ES-I3 (cell line): ENCODE data around the gene DDX41.

Source experiments
- H3K36me3 ChIP-seq: 2 replicates; pipeline ENCODE4 v1.6.1; 2013; ENCODE audit warnings: mild to moderate bottlenecking, low read length, control low read depth, moderate library complexity; ENCODE audit not compliant: insufficient read depth
- H3K4me1 ChIP-seq: 2 replicates; pipeline ENCODE4 v1.6.1; 2013; ENCODE audit warnings: mild to moderate bottlenecking, control low read depth, low read length; ENCODE audit not compliant: insufficient read depth
- H3K9ac ChIP-seq: 2 replicates; pipeline ENCODE4 v1.6.1; 2013; ENCODE audit warnings: low read depth, mild to moderate bottlenecking, low read length, moderate library complexity
- H3K9me3 ChIP-seq: 2 replicates; pipeline ENCODE4 v1.6.1; 2013; ENCODE audit warnings: mild to moderate bottlenecking, low read length, moderate library complexity; ENCODE audit not compliant: control insufficient read depth, insufficient read depth

The DDX41 gene

GRCh38 chr5:177513500-177513899 lies 3.3 kb downstream of the DDX41 start:
- Histone ChIP-seq H3K36me3 (peaks cover 17% of the 10 kb centered on the region), H3K9me3 (no peaks in the 10 kb centered on the region), H3K9ac (no peak overlapping the region), H3K4me1 (peaks cover 16% of the 10 kb centered on the region; the same call in 1 of the 2 replicates)

GRCh38 chr5:177512736-177513380 lies 3.9 kb downstream of the DDX41 start:
- peaks cover 16% of the 10 kb centered on the region; the same call in 1 of the 2 replicates for H3K4me1 ChIP-seq

GRCh38 chr5:177511796-177512675 lies 4.7 kb downstream of the DDX41 start:
- peaks cover 17% of the 10 kb centered on the region for H3K36me3 ChIP-seq

More at GRCh38 chr5:177512736-177513380, 3.9 kb downstream of the DDX41 start:
- peaks cover 17% of the 10 kb centered on the region for H3K36me3 ChIP-seq
- H3K9ac ChIP-seq = no peak overlapping the region
- no peaks in the 10 kb centered on the region for H3K9me3 ChIP-seq

DNA sequence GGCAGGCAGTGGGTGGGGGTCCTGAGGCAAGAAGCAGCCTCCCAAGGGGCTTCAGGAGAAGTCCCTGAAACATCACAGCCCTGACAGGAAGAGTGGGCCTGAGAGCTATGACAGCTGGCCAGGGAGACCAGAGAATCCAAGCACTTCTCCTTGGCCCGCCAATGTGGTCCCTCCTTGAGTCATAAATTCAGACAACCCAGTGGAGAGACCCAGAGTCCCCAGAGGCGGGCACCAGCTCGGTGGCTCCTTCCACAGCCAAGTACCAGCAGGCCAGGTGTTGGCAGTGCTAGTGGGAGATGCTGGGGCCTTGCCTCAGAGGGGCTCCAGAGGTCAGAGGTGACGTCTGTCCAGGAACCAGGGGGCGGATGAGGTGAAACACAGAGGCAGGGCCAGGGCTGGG lies 5.6 kb downstream of the DDX41 start:
- peaks cover 17% of the 10 kb centered on the region for H3K36me3 ChIP-seq

More at GRCh38 chr5:177511796-177512675, 4.7 kb downstream of the DDX41 start:
- H3K4me1 ChIP-seq = peaks cover 16% of the 10 kb centered on the region; the same call in 1 of the 2 replicates
- no peak overlapping the region for H3K9ac ChIP-seq
- no peaks in the 10 kb centered on the region for H3K9me3 ChIP-seq

DNA sequence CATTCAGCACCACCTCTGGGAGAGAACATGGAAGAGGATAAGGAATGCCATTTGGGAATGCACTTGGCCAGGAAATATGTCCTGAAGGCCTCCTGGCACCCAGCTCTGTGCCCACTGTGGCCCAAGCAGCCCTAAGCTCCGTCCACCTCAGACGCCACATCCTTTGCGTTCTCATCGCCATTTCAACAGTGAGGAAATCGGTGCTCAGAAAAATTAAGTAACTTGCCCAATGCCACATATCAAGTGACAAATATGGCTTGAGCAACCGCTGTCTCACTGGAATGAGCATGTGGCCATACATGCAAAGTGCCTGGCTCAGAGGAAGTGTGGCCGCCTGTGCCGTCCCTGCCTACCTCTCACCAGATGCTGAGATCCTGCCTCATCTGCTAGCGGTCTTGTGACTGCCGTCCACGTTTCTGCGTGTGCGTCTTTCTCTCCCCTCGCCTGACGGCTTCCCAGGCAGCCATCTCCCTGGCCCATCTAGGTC lies 6.2 kb downstream of the DDX41 start:
- Histone ChIP-seq H3K36me3 (peaks cover 16% of the 10 kb centered on the region), H3K9me3 (no peaks in the 10 kb centered on the region), H3K9ac (no peak overlapping the region), H3K4me1 (peaks cover 16% of the 10 kb centered on the region; the same call in 1 of the 2 replicates)

More for the DNA sequence above, 5.6 kb downstream of the DDX41 start:
- no peak overlapping the region for H3K9ac ChIP-seq
- H3K9me3 ChIP-seq = no peaks in the 10 kb centered on the region
- H3K4me1 ChIP-seq = peaks cover 16% of the 10 kb centered on the region; the same call in 1 of the 2 replicates

DNA sequence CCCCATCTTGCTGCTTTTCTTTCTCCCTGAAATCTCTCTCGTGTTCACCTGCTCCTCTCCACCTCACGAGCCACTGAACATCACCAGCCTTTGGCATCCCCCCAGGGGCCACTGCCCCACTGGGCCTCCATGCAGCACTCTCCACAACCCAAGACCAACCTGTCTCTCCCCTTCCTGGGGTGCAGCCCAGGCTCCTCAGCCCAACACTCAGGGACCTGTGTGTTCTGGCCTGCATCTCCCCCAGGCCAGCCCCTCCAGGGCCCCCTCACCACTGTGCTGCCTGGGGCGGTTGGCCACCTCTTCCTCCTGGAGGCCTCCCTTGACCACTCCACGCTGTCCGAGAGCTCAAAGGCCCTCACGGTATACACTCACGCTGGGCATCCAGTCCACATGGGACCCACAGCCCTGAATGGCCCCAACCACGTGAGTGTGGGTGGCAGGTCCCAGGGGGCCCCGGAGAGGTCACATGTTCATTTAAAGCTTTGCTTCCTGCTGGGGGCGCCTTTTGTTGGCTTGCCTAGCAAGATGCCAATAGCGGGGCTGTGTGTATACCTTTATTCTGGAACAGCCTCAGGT lies 6.7 kb downstream of the DDX41 start:
- Histone ChIP-seq H3K4me1 (peaks cover 16% of the 10 kb centered on the region; the same call in 1 of the 2 replicates), H3K9me3 (no peaks in the 10 kb centered on the region), H3K36me3 (peaks cover 10% of the 10 kb centered on the region), H3K9ac (no peak overlapping the region)

DNA sequence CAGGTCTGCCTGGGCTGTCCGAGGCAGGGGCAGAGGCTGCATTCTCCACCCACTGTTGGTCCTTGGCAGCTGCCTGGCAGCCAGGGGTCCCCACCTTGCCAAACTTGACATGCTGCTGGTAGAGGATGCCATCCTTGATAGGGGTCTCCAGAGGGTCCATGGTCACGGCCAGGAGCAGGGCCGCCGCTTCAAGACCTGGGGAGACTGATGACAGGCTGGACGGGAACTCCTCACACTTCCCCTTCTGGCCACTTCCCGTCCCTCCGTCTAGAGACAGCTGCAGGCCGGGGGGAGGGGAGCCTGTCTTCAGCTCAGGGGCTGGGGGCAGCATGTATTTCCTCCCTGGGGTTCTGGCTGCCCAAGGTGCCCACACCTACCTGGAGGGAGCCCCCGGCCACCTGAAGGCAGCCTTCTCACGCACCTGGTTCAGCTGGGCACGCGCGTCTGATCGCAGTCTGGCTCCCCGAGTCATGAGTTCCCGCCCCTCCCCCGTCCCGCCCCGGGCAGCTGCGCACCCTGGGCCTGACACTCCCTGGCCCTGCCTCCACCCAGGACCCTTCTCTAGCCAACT lies 7.3 kb downstream of the DDX41 start, which contains the start of gene DOK3:
Gene DOK3 (minus strand): TSS at position 446 of the 571 bp plus-strand sequence. CDS start 286 bp downstream, at position 160.
- H3K4me1 ChIP-seq = peaks cover 16% of the 10 kb centered on the region; the same call in 1 of the 2 replicates

DNA sequence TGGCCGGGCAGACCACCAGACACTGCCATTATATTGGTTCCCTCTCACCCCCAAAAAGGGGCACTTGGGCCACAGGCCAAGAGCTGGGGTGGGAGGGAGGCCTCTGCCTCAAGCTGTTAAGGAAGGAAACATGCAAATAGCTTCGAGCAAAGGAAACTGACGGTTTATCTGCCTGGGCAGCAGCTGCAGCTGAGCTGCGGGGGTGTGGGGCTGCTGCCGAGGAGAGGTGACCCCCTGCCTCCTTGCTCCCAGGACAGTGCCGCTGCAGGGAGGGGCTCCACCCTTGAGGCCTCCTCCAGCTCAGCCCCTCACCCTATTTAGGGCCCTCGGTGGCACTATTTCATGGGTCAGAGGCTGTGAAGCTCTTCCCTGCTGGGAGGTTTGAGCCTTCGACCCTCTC lies 7.9 kb downstream of the DDX41 start:
- peaks cover 4% of the 10 kb centered on the region for H3K36me3 ChIP-seq
- H3K9ac ChIP-seq = no peak overlapping the region
- H3K4me1 ChIP-seq = peaks cover 16% of the 10 kb centered on the region; the same call in 1 of the 2 replicates
- H3K9me3 ChIP-seq = no peaks in the 10 kb centered on the region

More for the DNA sequence above, 7.3 kb downstream of the DDX41 start, which contains the start of gene DOK3:
- peaks cover 8% of the 10 kb centered on the region for H3K36me3 ChIP-seq
- H3K9ac ChIP-seq = no peak within 1 kb of the TSS
- H3K9me3 ChIP-seq = no peaks in the 10 kb centered on the region

- Histone ChIP-seq H3K9me3 (no peaks in the 10 kb centered on the region), H3K9ac (no peak overlapping the region), H3K36me3 (peaks cover 4% of the 10 kb centered on the region), H3K4me1 (peaks cover 16% of the 10 kb centered on the region; the same call in 1 of the 2 replicates)
These were observed 8.5 kb downstream of the DDX41 start for GRCh38 chr5:177508221-177508611.

DNA sequence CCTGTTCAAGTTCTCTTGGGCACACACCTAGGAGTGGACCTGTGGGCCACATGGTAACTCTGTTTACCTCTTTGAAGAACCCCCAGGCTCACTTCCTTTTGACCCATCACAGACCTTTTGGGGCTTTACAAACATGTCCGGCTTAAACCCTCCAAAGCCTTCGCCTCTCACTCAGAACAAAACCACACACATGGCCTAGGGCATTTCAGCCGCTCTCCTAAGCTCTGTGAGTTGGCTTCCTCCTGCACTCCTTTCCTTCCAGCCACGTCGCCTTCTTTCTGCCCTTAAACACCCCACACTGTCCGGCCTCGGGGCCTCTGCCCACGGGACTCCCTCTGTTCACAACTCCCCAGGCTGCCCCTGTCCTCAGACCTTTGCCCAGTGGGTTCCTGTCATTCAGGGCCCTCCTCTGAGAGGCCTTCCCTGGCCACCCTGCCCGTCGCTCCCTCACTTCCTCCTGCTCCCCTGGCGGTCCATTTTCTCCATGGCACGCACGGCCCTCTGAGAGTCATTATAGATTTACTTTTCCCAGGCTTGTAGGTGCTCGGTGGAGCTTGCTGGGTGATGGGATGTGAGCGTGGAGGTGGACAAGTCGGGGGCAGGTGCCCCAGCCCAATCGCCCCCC lies 9.1 kb downstream of the DDX41 start:
- Histone ChIP-seq H3K36me3 (peaks cover 4% of the 10 kb centered on the region), H3K4me1 (peaks cover 16% of the 10 kb centered on the region; the same call in 1 of the 2 replicates), H3K9ac (no peak overlapping the region), H3K9me3 (no peaks in the 10 kb centered on the region)

- Histone ChIP-seq H3K9me3 (no peaks in the 10 kb centered on the region), H3K36me3 (peaks cover 4% of the 10 kb centered on the region), H3K4me1 (peaks cover 16% of the 10 kb centered on the region; the same call in 1 of the 2 replicates), H3K9ac (no peak overlapping the region)
These were observed 9.6 kb downstream of the DDX41 start for GRCh38 chr5:177507165-177507564.

DNA sequence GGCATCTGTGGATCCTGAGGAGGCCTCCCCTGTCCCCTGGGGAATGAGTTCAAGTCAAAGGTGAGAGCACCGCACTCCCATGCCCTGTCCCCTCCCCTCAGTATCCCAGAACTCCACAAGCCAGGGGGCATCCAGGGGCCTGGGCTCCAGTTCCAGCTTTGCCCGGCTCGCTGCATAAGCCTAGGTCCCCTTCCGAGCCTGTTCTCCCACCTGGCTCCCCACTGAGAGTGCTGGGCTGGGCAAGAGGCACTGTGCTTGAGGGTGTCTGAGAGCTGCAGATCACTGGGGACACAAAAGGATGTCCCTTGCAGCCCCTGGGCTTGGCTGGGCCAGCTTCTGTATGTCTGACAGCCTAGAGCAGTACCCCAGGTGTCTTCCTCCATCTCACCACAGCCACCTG lies 11.7 kb downstream of the DDX41 start:
- peaks cover 14% of the 10 kb centered on the region; the same call in 1 of the 2 replicates for H3K4me1 ChIP-seq
- H3K36me3 ChIP-seq = peaks cover 3% of the 10 kb centered on the region
- no peaks in the 10 kb centered on the region for H3K9me3 ChIP-seq
- no peak overlapping the region for H3K9ac ChIP-seq
